ENCODE results near the gene BRD2.
A peak's percentile ranks its signal among the peaks of the same experiment; 100 is the strongest.

The BRD2 gene

DNA sequence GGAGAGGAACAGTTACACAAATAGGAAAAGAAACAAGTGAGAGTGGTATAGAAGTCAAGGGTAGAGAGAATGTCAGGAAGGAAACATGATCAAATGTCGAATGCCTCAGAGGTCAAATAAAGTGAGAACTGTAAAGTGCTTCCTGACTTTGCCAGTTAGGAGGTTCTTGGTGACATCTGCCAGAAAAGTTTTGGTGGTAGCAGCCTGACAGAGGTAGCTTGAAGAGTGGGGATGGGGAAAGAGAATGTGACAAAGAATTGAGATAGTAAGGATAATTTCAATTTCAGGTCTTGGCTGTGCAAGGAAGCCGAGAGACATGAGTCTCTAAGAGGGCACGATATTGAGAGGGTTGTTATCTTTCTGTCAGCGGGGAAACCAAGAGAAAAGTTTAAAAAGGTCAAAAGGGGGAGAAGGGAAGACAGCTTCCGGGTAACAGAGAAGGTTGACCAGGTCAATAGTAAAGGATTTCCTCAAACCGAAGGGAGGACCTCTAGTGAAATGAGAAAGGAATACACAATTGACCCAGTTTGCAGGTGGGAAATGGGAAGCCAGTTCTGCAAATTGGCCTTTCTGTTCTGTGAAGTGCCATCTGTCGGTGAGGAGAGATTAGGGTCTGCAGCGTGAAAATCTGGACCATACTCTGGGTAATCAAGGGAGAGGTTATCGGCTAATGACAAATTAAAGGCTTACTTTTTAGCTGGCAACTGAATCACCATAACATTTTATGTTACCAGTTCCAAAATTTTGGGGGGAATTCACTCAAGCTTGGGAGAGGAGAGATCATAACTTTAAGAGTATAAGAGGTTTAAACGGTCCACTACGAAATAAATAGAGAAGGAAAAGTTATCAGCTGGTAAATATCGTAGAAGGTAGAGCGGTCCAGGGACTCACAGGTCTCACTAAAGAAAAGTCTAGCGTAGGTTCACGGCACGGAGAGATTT lies 973 bp upstream of the BRD2 start:
- H3K4me1 ChIP-seq (ENCODE audit: insufficient read depth, low read length), result peaks cover 14% of the 10 kb centered on the region
- no peaks in the 10 kb centered on the region for H3K9me3 ChIP-seq (ENCODE audit: low read length)
- no peaks in the 10 kb centered on the region for H3K27me3 ChIP-seq (ENCODE audit: control insufficient read depth in 1 of 2, insufficient read depth in 2 of 2, low read length in 2 of 2)
- peak overlapping the region; percentile 84 to 98 for H3K4me3 ChIP-seq (ENCODE audit: low read depth in 1 of 2, low read length in 2 of 2)
- H3K27ac ChIP-seq (ENCODE audit: low read depth, low read length), result peak overlapping the region; percentile 100
- no peaks in the 10 kb centered on the region for H3K36me3 ChIP-seq (ENCODE audit: insufficient read depth, low read length)
- H3K9ac ChIP-seq (ENCODE audit: low read length), result peak overlapping the region; percentile 91

DNA sequence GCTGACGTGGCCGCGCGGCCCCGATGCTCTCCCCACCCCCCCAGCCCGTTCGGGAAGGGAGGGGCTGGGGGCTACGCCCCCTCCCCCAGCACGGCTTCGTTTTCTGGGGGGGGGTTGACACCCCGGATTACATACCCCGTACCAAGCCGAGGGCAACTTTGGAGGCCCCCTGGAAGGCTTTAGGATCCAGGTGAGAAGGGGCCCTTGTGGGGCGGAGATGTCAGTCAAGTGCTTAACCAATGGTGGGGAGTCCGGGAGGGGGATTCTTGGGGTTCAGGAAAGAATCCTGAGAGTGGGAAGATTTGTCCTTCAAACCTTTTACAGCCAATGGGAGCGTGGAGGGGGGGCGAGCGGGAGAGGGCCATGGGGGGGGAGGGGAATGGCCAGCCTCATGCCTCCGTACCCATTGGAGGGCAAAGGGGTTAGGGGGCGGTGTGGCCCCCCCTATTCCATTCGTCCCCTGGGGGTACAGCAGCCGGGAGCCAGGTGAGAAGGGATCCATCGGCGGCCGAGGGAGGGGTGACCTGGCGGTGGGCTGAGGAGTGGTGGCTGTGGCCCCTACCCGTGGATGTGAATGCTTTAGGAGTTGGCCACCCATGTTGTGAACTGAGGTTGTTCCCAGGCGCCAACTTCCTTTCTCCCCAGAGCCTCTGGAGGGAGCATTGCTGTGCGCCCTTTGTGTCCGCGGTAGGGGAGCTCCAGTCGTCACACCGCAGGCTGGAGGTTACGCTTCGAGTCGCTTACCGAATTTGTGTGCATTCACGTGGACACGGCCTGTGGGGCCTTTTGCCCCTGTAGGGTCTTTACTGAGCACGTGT lies 682 bp downstream of the BRD2 start:
- Histone ChIP-seq H3K27me3 (ENCODE audit: control insufficient read depth in 1 of 2, insufficient read depth in 2 of 2, low read length in 2 of 2) (no peaks in the 10 kb centered on the region), H3K4me3 (ENCODE audit: low read depth in 1 of 2, low read length in 2 of 2) (peak overlapping the region; percentile 84 to 98), H3K27ac (ENCODE audit: low read depth, low read length) (peak overlapping the region; percentile 100), H3K9ac (ENCODE audit: low read length) (peak overlapping the region; percentile 97), H3K9me3 (ENCODE audit: low read length) (no peaks in the 10 kb centered on the region), H3K4me1 (ENCODE audit: insufficient read depth, low read length) (peaks cover 14% of the 10 kb centered on the region), H3K36me3 (ENCODE audit: insufficient read depth, low read length) (peaks cover 7% of the 10 kb centered on the region)

DNA sequence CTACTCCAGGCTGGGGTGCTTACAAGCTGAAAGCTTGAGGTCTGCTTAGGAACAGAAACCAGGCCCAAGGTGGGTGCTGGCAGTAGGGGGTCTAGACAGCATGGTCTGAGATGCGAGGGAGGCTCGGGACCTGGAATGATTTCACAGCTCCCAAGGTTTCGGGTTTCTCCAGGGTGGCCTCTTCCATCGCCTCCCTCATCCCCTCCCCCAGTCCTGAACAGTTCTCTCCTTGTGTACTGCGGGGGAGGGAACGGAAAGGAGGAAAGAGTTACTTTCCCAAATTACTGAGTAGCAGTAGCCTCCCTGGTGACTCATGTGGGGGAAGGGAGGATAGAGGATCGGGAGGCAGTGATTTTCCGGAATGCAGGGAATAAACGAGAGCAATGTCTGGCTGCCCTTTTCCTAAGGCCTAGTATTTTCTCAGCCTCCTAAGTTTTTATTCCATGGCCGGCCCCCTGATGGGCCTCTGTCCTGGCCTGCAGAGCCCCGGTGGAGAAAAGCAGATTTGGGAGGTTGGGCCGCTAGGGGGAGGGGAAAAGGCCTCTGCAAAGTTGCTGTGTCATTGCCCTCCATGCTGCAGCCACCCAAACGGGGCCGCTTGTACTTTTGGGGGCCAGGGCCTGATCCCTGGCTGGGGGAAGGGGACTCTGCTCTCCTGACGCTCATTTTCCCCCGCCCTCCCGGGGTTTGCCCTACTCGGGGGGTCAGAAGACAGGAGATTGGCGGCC lies 1.5 kb downstream of the BRD2 start:
- H3K36me3 ChIP-seq (ENCODE audit: insufficient read depth, low read length), result peaks cover 15% of the 10 kb centered on the region

DNA sequence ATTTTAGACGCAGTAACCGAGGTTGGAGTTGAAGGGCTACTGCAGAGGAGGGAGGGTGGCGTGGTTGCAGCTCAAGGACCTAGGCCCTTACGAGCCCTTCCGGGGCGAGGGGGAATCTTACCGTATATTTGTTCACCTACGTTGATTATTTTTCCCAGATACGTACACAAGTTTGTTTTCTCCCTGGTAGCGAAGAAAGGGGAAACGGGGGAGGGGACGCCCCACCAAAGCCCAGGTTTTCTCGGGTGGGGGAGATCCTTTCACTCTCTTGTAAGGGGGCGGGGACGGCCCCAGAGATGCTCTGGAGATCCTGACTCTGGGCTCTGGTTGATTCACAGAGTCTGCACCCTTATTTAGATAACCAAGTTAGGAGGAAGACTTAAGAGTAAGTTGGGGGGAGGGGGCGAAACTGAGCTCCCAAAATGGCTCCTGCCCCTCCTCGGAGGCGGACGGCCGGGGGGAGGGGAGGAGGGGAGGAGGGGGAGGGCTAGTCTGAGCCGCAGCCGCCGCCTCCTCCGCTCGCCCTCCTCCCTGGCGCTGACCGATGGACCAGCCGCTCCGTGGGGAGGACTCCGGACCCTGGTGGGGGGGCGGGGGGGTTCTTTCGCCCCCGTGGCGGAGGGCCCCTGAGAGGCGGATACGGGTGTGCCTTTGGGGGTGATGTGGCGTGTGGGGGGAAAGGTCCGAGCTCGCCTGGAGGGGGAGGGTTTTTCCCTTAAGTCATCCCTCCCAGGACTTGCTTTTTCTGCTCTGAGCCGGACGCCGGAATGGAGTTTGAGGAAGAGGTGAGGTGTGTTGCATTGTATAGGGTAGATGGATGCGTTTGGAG lies 2.2 kb downstream of the BRD2 start:
- Histone ChIP-seq H3K9me3 (ENCODE audit: low read length) (no peaks in the 10 kb centered on the region), H3K36me3 (ENCODE audit: insufficient read depth, low read length) (peaks cover 22% of the 10 kb centered on the region), H3K4me3 (ENCODE audit: low read depth in 1 of 2, low read length in 2 of 2) (peak overlapping the region; percentile 84 to 99), H3K9ac (ENCODE audit: low read length) (peak overlapping the region; percentile 100), H3K4me1 (ENCODE audit: insufficient read depth, low read length) (peaks cover 29% of the 10 kb centered on the region), H3K27ac (ENCODE audit: low read depth, low read length) (peak overlapping the region; percentile 100), H3K27me3 (ENCODE audit: control insufficient read depth in 1 of 2, insufficient read depth in 2 of 2, low read length in 2 of 2) (no peaks in the 10 kb centered on the region)

More for the DNA sequence above, 1.5 kb downstream of the BRD2 start:
- Histone ChIP-seq H3K9me3 (ENCODE audit: low read length) (no peaks in the 10 kb centered on the region), H3K4me3 (ENCODE audit: low read depth in 1 of 2, low read length in 2 of 2) (peak overlapping the region; percentile 84 to 98), H3K4me1 (ENCODE audit: insufficient read depth, low read length) (peaks cover 21% of the 10 kb centered on the region), H3K27me3 (ENCODE audit: control insufficient read depth in 1 of 2, insufficient read depth in 2 of 2, low read length in 2 of 2) (no peaks in the 10 kb centered on the region), H3K27ac (ENCODE audit: low read depth, low read length) (peak overlapping the region; percentile 100), H3K9ac (ENCODE audit: low read length) (peak overlapping the region; percentile 97)

DNA sequence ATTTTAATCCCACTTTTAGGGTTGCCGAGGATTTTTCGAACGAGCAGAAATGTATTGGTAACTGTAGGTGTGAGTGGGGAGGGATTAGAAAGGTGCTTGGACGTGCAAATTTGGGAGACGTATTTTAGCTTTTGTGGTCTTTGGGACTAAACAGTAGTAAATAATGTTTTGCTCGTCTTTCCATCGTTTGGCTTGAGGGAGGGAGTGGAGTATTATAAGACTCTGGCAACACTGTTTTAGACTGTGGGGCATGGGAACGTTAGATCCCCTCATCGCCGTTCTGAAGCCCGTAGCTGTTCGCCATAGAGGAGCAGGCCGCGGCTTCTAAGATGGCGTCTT lies 2.8 kb downstream of the BRD2 start:
- Histone ChIP-seq H3K36me3 (ENCODE audit: insufficient read depth, low read length) (peaks cover 28% of the 10 kb centered on the region), H3K9me3 (ENCODE audit: low read length) (no peaks in the 10 kb centered on the region), H3K4me3 (ENCODE audit: low read depth in 1 of 2, low read length in 2 of 2) (peak overlapping the region; percentile 80 to 99), H3K27ac (ENCODE audit: low read depth, low read length) (peak overlapping the region; percentile 100), H3K27me3 (ENCODE audit: control insufficient read depth in 1 of 2, insufficient read depth in 2 of 2, low read length in 2 of 2) (no peaks in the 10 kb centered on the region), H3K4me1 (ENCODE audit: insufficient read depth, low read length) (peaks cover 34% of the 10 kb centered on the region), H3K9ac (ENCODE audit: low read length) (peak overlapping the region; percentile 100)

DNA sequence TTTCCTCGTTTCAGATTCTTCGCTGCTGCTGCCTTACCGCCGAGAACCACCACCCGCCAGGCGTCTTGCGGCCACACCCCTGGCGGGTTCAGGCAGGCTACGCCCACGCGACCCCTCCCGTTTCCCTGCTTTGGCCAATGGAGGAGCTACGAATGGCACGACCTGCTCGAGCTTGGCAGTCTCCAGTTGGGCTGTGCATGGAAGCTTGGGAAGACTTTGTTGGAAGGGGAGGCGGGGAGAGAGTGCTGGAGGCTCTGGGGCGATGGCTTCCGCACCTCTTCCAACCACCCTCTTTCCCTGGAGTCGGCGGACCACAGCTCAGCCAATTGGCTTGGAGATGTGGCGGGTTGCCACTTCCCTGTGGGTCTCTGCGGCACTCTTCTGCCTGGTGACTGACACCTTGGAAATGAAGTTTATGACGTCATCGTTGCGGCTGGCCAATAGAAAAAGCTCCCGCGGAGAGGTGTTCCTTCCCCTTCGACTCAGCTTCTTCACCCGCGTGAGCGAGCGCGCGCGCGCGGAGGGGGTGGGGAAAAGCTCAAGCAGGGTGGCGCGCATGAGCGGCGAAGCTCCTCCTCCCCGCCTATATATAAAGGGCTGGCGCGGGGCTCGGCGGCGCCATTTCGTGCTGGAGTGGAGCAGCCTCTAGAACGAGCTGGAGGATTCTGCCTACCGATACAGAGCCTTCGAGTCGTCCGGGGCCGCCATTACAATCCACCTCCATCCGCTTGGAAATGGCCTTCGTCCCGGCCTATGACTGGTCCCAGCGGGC lies 3.4 kb downstream of the BRD2 start:
- Histone ChIP-seq H3K27ac (ENCODE audit: low read depth, low read length) (peak overlapping the region; percentile 100), H3K36me3 (ENCODE audit: insufficient read depth, low read length) (peaks cover 34% of the 10 kb centered on the region), H3K4me3 (ENCODE audit: low read depth in 1 of 2, low read length in 2 of 2) (peak overlapping the region; percentile 82 to 99), H3K4me1 (ENCODE audit: insufficient read depth, low read length) (peaks cover 35% of the 10 kb centered on the region), H3K27me3 (ENCODE audit: control insufficient read depth in 1 of 2, insufficient read depth in 2 of 2, low read length in 2 of 2) (no peaks in the 10 kb centered on the region), H3K9ac (ENCODE audit: low read length) (peak overlapping the region; percentile 100), H3K9me3 (ENCODE audit: low read length) (no peaks in the 10 kb centered on the region)

DNA sequence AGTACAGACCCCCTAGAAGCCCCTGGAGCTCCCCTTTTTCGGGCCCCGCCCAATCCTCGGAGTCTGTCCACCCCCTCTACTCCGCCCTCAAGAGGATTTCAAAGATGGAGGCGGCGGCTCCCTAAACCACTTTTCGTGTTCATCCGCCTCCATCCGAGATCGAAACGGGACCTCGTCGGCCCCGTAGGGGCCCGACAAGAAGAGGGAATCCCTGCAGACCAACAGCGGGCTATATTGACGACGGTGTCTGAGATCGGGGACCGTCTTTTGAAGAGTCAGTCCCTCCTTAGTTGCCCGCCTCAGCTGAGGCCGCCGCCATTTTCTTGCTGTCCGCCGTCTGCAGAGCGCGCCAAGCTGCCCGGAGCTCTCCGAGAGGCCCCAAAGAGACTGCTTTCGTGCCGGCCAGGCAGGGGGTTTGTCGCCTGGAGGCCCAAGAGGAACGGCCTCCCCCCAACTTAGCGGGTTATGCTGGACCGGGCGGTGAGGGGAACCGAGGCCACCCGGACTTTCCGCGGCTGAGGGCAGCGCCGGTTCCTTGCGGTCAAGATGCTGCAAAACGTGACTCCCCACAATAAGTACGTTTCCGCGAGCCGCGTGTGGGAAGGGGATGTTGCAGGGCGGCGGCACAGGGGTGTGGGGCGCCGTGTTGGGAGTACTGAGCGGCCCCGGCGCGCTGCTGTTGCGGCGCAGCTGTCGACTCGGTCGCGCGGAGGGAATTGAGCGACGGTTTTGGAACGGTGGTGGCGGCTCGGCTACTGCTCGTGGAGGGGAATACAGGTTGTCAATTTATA lies 4.2 kb downstream of the BRD2 start:
- H3K36me3 ChIP-seq (ENCODE audit: insufficient read depth, low read length), result peaks cover 42% of the 10 kb centered on the region
- peak overlapping the region; percentile 82 for H3K27ac ChIP-seq (ENCODE audit: low read depth, low read length)
- no peaks in the 10 kb centered on the region for H3K9me3 ChIP-seq (ENCODE audit: low read length)

DNA sequence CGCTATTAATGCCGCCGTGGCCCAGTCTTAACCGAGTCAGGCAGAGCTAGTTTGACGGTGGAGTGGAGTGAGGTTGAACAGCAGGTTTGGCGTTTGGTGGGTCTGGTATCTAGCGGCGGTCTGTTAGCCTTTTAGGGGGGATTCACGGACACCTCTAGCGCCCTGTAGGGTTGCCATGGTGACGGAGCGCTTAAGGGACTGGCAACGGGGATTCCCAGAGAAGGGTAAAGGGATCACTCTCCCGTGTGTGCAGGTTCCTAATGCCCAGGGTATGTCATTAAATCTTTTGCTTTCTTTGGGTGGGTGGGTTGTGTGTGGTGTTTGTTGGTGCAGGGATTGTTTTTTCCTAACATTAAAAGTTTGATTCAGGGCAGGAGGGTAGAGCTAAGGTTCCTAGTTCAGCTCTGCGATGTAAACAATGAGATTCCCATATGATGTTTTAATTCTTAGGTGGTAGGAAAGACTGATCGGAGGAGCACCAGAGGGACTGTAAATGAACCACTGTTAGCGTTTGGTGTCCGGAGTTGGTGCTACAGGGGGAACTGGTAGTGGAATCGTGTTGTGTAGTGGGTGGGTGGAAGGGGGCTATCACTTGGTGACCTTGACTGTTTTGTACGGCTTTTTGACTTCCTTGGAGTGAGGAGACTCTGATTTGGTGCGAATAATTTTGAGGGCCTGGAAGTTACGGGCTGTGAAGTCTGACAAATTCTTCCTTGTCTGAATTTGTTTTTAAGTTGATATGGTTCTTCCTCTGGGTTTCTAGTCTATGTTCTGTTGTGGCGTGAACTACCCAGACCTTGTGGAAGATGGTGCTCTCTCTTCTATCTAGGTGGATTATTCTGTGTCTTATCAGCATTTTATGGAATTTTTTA lies 5.0 kb downstream of the BRD2 start:
- H3K9ac ChIP-seq (ENCODE audit: low read length), result peak overlapping the region; percentile 69
- peak overlapping the region; percentile 82 for H3K27ac ChIP-seq (ENCODE audit: low read depth, low read length)
- H3K9me3 ChIP-seq (ENCODE audit: low read length), result no peaks in the 10 kb centered on the region
- H3K4me1 ChIP-seq (ENCODE audit: insufficient read depth, low read length), result peaks cover 25% of the 10 kb centered on the region
- no peaks in the 10 kb centered on the region for H3K27me3 ChIP-seq (ENCODE audit: control insufficient read depth in 1 of 2, insufficient read depth in 2 of 2, low read length in 2 of 2)
- peaks cover 49% of the 10 kb centered on the region for H3K36me3 ChIP-seq (ENCODE audit: insufficient read depth, low read length)
- H3K4me3 ChIP-seq (ENCODE audit: low read depth in 1 of 2, low read length in 2 of 2), result peak overlapping the region; percentile 82 to 83

More for the DNA sequence above, 4.2 kb downstream of the BRD2 start:
- Histone ChIP-seq H3K4me3 (ENCODE audit: low read depth in 1 of 2, low read length in 2 of 2) (peak overlapping the region; percentile 82 to 83), H3K27me3 (ENCODE audit: control insufficient read depth in 1 of 2, insufficient read depth in 2 of 2, low read length in 2 of 2) (no peaks in the 10 kb centered on the region), H3K9ac (ENCODE audit: low read length) (peak overlapping the region; percentile 69), H3K4me1 (ENCODE audit: insufficient read depth, low read length) (peaks cover 27% of the 10 kb centered on the region)

DNA sequence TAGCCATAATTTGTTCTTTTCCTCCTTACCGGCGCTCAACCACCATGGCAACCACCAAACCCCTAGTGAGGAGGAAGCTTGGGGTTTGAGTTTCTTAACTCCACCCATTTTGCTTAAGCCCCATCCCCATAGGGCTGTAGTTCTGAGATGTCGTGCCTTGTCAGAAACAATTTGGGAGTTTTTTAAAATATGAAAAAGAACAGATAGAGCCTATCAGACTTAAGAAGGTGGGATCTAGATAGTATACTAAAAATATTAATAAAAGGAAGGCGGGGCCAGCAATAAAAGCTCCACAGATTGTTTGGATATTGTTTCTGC lies 5.6 kb downstream of the BRD2 start:
- Histone ChIP-seq H3K27me3 (ENCODE audit: control insufficient read depth in 1 of 2, insufficient read depth in 2 of 2, low read length in 2 of 2) (no peaks in the 10 kb centered on the region), H3K9ac (ENCODE audit: low read length) (peak overlapping the region; percentile 69), H3K36me3 (ENCODE audit: insufficient read depth, low read length) (peaks cover 55% of the 10 kb centered on the region), H3K9me3 (ENCODE audit: low read length) (no peaks in the 10 kb centered on the region), H3K27ac (ENCODE audit: low read depth, low read length) (peak overlapping the region; percentile 48), H3K4me1 (ENCODE audit: insufficient read depth, low read length) (peaks cover 31% of the 10 kb centered on the region), H3K4me3 (ENCODE audit: low read depth in 1 of 2, low read length in 2 of 2) (peak overlapping the region; percentile 82 to 83)
